Measurements from ENCODE around the gene CAMK2A. TPM values are rescaled to one million over a fixed set of nuclear protein-coding genes. Genes with fewer than 3 reads are reported as not detected.
A peak's percentile ranks its signal among the peaks of the same experiment; 100 is the strongest.

CAMK2A gene
- total RNA-seq, 4 donors from 2014 or later, result 1.4 to 6.9 (median 3.6) TPM

- Histone ChIP-seq H3K36me3 (peaks cover 0 to 12% of the 10 kb centered on the region in 2 donors), H3K27me3 (peaks cover 33% of the 10 kb centered on the region), H3K4me1 (peaks cover 0 to 54% (median 23%) of the 10 kb centered on the region in 3 donors), H3K9me3 (no peaks in the 10 kb centered on the region), H3K4me3 (no peak overlapping the region), H3K27ac (peak overlapping the region in 3 of 4 donors; percentile 68 to 80 (median 71))
- ATAC-seq, result peak; percentile 81
- TF ChIP-seq CTCF (IDR thresholded peaks at IDR 0.05), result no peak
- TF ChIP-seq EP300 (IDR thresholded peaks at IDR 0.05), result no peak
- no peak for TF ChIP-seq POLR2A (IDR thresholded peaks at IDR 0.05)
- peak; percentile 47 for TF ChIP-seq POLR2AphosphoS5 (IDR thresholded peaks at IDR 0.05)
- WGBS, 2 donors (ENCODE audit: low coverage in 1 of 2), result 41 to 59% methylated on average over 7 to 10 of the region's 10 CpGs
These were observed 9.3 kb upstream of the CAMK2A start for GRCh38 chr5:150298701-150299451.

GRCh38 chr5:150297934-150298595 lies 8.5 kb upstream of the CAMK2A start:
- H3K4me1 ChIP-seq, result peaks cover 0 to 46% (median 23%) of the 10 kb centered on the region in 3 donors
- ATAC-seq, result no peak

GRCh38 chr5:150297236-150297890 lies 7.8 kb upstream of the CAMK2A start:
- ATAC-seq, result no peak
- WGBS, 2 donors (ENCODE audit: low coverage in 1 of 2), result 100% methylated on average over 4 of the region's 36 CpGs; no CpG with 5 or more reads in 1 of the 2 donors

More at GRCh38 chr5:150297934-150298595, 8.5 kb upstream of the CAMK2A start:
- TF ChIP-seq EP300 (IDR thresholded peaks at IDR 0.05) (no peak), POLR2A (IDR thresholded peaks at IDR 0.05) (no peak), POLR2AphosphoS5 (IDR thresholded peaks at IDR 0.05) (no peak), CTCF (IDR thresholded peaks at IDR 0.05) (no peak)
- no peak overlapping the region for H3K4me3 ChIP-seq
- peak overlapping the region in 2 of 4 donors; percentile 71 to 80 for H3K27ac ChIP-seq
- H3K9me3 ChIP-seq, result no peaks in the 10 kb centered on the region
- 90% methylated on average over 2 of the region's 31 CpGs; no CpG with 5 or more reads in 1 of the 2 donors for WGBS, 2 donors (ENCODE audit: low coverage in 1 of 2)
- H3K27me3 ChIP-seq, result peaks cover 28% of the 10 kb centered on the region
- H3K36me3 ChIP-seq, result peaks cover 0 to 12% of the 10 kb centered on the region in 2 donors

GRCh38 chr5:150296496-150296895 lies 6.9 kb upstream of the CAMK2A start:
- no peak for ATAC-seq
- H3K4me3 ChIP-seq, result no peak overlapping the region
- WGBS, 2 donors (ENCODE audit: low coverage in 1 of 2), result no CpG with 5 or more reads among the region's 7 CpGs
- H3K4me1 ChIP-seq, result peaks cover 0 to 30% (median 14%) of the 10 kb centered on the region in 3 donors
- no peaks in the 10 kb centered on the region for H3K9me3 ChIP-seq
- H3K27me3 ChIP-seq, result peaks cover 12% of the 10 kb centered on the region
- TF ChIP-seq CTCF (IDR thresholded peaks at IDR 0.05) (no peak), POLR2AphosphoS5 (IDR thresholded peaks at IDR 0.05) (no peak), EP300 (IDR thresholded peaks at IDR 0.05) (no peak), POLR2A (IDR thresholded peaks at IDR 0.05) (no peak)
- no peak overlapping the region for H3K27ac ChIP-seq
- H3K36me3 ChIP-seq, result peaks cover 0 to 12% of the 10 kb centered on the region in 2 donors

More at GRCh38 chr5:150297236-150297890, 7.8 kb upstream of the CAMK2A start:
- Histone ChIP-seq H3K27ac (no peak overlapping the region), H3K36me3 (peaks cover 0 to 12% of the 10 kb centered on the region in 2 donors), H3K4me1 (peaks cover 0 to 39% (median 19%) of the 10 kb centered on the region in 3 donors), H3K4me3 (no peak overlapping the region), H3K27me3 (peaks cover 21% of the 10 kb centered on the region), H3K9me3 (no peaks in the 10 kb centered on the region)
- TF ChIP-seq CTCF (IDR thresholded peaks at IDR 0.05) (no peak), POLR2A (IDR thresholded peaks at IDR 0.05) (no peak), EP300 (IDR thresholded peaks at IDR 0.05) (no peak), POLR2AphosphoS5 (IDR thresholded peaks at IDR 0.05) (no peak)

Measured in gastroesophageal sphincter (tissue), 4 donors.